ENCODE results near the gene CMTM4. TPM values are rescaled to one million over a fixed set of nuclear protein-coding genes. Genes with fewer than 3 reads are reported as not detected.

Gene CMTM4
- polyA plus RNA-seq, 1 experiment: 28.0 TPM

DNA sequence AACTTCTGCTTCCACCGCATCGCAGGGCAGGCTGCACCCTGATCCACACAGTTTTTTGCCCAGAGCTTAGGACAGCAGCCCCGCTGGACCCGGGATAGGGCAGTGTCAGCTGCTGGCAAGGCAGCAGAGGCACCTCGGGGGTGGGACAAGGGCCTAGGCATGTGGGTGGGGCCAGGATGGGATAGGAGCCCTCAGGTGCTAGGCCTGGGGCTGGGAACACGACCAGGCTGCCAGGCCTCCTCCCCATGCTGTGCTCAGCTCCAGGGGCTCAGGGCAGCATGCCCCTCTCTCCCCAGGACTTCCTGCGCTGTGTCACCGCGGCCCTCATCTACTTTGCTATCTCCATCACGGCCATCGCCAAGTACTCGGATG lies 87.4 kb downstream of the CMTM4 start:
- no peak overlapping the region for H3K4me3 ChIP-seq (ENCODE audit: low read depth, low read length)
- H3K27me3 ChIP-seq (ENCODE audit: control insufficient read depth, insufficient read depth, low read length): no peaks in the 10 kb centered on the region
- POLR2A ChIA-PET: no interaction called here
- TF ChIP-seq, protein P1, sequence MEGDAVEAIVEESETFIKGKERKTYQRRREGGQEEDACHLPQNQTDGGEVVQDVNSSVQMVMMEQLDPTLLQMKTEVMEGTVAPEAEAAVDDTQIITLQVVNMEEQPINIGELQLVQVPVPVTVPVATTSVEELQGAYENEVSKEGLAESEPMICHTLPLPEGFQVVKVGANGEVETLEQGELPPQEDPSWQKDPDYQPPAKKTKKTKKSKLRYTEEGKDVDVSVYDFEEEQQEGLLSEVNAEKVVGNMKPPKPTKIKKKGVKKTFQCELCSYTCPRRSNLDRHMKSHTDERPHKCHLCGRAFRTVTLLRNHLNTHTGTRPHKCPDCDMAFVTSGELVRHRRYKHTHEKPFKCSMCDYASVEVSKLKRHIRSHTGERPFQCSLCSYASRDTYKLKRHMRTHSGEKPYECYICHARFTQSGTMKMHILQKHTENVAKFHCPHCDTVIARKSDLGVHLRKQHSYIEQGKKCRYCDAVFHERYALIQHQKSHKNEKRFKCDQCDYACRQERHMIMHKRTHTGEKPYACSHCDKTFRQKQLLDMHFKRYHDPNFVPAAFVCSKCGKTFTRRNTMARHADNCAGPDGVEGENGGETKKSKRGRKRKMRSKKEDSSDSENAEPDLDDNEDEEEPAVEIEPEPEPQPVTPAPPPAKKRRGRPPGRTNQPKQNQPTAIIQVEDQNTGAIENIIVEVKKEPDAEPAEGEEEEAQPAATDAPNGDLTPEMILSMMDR (IDR thresholded peaks at IDR 0.05; ENCODE audit: insufficient read depth, low read depth, low read length): no peak
- DNase-seq (ENCODE audit: low read depth): no peak
- CTCF ChIA-PET: interaction anchor here (0.8 to 3.6 kb wide), 22 partner anchors 10 to 264 kb away, joined by 3 to 41 read pairs (median 5); no protein-coding TSS in a partner anchor
- peaks cover 35% of the 10 kb centered on the region for H3K36me3 ChIP-seq (ENCODE audit: control insufficient read depth, insufficient read depth, low read length)

DNA sequence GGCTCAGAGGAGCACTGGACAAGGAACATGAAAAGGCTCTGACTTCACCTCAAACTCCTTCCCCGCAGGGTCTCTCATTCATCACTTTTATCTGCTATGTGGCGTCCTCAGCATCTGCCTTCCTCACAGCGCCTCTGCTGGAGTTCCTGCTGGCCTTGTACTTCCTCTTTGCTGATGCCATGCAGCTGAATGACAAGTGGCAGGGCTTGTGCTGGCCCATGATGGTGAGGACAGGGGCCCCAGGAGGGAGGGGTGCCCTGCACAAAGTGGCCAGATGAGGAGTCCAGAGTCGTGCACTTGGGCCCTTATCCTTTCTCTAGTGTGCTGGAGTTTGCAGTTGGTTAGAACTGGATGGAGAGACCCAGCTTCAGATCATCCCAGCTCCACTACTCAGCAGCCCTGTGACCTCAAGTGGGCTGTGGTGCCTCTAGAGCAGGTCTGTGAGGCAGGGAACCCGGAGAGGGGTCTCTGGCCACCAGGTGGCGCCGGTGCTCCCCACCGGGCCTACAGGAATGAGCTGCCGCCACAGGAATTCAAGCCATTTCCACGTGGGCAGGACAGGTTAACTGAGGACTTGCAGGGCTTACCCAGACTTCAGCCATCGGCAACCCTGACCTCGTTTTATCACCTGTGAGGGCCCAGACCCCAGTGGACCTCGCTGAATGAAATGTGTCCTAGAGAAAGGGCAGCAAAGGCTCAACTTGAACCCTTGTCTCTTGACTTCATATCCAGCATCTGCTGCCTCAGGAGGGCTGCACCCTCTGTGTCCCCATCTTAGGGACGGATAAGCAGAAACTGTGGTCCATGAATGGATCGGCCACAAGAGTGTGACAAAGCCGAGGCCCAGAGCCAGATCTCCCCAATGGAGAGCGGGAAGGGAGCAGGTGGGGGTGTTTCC lies 88.1 kb downstream of the CMTM4 start:
- POLR2A ChIA-PET: no interaction called here
- CTCF ChIA-PET: interaction anchor here (0.5 to 3.6 kb wide), 32 partner anchors 10 to 521 kb away, joined by 3 to 41 read pairs (median 4); no protein-coding TSS in a partner anchor
- TF ChIP-seq, protein P1 (IDR thresholded peaks at IDR 0.05; ENCODE audit: insufficient read depth, low read depth, low read length): peak; percentile 94
- peak; percentile 32 for DNase-seq (ENCODE audit: low read depth)
- peaks cover 35% of the 10 kb centered on the region for H3K36me3 ChIP-seq (ENCODE audit: control insufficient read depth, insufficient read depth, low read length)
- H3K4me3 ChIP-seq (ENCODE audit: low read depth, low read length): no peak overlapping the region
- no peaks in the 10 kb centered on the region for H3K27me3 ChIP-seq (ENCODE audit: control insufficient read depth, insufficient read depth, low read length)

DNA sequence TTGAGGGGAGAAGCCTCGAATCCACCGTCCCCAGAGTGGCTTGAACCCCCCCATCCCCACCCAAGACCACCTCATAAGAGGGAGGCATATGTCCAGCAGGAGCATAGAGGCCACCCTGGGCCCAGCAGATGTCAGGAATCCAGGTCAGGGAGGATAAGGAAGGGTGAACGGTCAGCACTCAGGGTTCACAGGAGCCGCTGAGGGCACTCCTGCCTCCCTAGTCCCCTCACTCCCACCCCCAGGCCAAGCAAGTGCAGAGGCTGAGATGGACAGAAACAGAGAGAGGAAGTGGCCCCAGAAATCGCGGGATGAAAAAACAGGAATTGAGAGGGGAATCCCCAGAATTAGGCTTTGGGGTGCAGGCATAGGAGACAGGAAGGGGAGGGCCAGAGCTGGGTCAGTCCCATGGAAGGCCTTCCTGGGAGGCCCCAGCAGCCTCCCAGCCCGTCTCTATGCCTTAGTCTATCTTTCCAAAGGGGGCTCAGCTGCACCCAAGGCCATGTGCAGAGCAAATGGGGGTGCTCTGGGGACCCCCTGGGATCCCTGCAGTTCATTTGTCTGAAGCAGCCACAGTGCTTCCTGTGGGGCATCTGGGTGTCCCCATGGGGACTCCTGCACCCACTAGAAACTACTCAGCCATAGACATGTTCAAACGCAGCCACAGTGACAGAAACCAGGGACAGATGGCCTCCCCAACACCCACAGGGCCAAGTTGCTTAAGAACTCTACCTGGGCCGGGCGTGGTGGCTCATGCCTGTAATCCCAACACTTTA lies 90.4 kb downstream of the CMTM4 start:
- H3K27me3 ChIP-seq (ENCODE audit: control insufficient read depth, insufficient read depth, low read length): peaks cover 2% of the 10 kb centered on the region; the same call in 1 of the 2 replicates
- TF ChIP-seq, protein P1 (IDR thresholded peaks at IDR 0.05; ENCODE audit: insufficient read depth, low read depth, low read length): no peak
- peaks cover 24% of the 10 kb centered on the region for H3K36me3 ChIP-seq (ENCODE audit: control insufficient read depth, insufficient read depth, low read length)
- DNase-seq (ENCODE audit: low read depth): no peak
- ChIA-PET CTCF (interaction anchor here (3.5 to 3.6 kb wide), 2 partner anchors 45 to 56 kb away, joined by 18 to 31 read pairs; no protein-coding TSS in a partner anchor), POLR2A (no interaction called here)
- peak overlapping the region; percentile 87 for H3K4me3 ChIP-seq (ENCODE audit: low read depth, low read length)

DNA sequence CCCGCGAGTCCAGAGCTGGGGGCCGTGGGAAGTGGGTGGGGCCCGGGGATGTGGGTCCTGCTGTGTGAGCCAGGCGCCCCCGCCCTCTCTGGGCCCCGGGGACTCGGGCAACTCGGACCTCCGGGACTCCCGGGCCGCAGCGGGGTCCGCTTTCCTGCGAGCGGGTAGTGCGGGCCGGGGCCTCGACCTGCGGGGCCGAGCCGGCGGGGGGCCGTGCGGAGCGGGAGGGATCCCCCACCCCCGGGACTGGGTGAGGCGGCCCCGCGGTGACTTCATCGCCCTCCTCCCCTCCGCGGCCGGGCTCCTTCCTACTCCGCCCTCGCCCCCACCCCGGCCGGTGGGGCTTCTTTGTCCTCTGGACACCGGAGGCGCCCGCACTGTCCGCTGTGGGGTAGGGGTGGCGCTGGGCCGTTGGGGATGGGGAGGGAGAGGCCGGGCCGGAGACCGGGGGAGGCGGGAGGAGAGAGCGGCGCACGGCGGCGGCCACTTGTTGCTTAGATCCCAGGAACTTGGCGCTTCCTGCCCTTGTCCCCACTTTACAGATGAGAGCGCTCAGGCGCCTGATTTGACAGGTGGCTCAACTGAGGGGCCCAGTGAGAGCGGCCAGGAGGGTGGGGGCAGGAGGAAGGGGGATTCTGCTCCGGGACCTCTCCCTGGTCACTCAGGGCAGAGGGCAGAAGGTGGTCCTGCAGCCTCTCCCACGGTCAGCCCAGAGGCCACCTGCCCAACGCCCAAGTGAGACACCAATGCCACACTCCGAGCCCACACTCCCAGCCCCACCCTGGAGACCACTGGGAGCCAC lies 91.2 kb downstream of the CMTM4 start:
- no peak for DNase-seq (ENCODE audit: low read depth)
- POLR2A ChIA-PET: interaction anchor here (0.6 kb wide), 1 partner anchor 136 kb away, joined by 19 read pairs; no protein-coding TSS in a partner anchor

More for the DNA sequence above, 91.2 kb downstream of the CMTM4 start:
- Histone ChIP-seq H3K36me3 (ENCODE audit: control insufficient read depth, insufficient read depth, low read length) (peaks cover 18% of the 10 kb centered on the region), H3K4me3 (ENCODE audit: low read depth, low read length) (peak overlapping the region; percentile 87), H3K27me3 (ENCODE audit: control insufficient read depth, insufficient read depth, low read length) (peaks cover 2% of the 10 kb centered on the region; the same call in 1 of the 2 replicates)
- CTCF ChIA-PET: interaction anchor here (0.6 to 3.1 kb wide), 5 partner anchors 93 to 199 kb away, joined by 3 to 21 read pairs (median 4); no protein-coding TSS in a partner anchor
- TF ChIP-seq, protein P1 (IDR thresholded peaks at IDR 0.05; ENCODE audit: insufficient read depth, low read depth, low read length): 0 out of 2 replicates have a peak, but pooled peaks have one; percentile 7
